ENCODE results near the gene METTL17.

DNA sequence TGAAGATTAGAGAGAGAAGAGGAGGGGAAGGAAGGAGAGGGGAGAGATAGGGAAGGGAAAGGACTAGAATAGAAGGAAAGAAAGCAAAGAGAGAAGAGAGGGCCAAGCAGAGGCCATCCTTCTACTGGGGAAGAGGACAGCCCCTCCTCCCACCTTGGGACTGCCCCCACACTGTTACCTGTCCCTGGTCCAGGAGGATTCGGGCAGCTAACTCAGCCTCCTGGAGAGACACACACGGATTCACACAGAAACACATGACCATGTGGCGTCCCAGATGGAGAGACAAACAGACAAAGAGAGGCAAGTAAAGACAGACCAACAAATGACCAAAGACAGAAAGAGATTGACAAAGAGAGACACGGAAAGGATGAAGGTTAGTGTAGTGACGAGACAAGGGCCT is 32.9 kb downstream of the METTL17 start:
- TF ChIP-seq, protein P1, sequence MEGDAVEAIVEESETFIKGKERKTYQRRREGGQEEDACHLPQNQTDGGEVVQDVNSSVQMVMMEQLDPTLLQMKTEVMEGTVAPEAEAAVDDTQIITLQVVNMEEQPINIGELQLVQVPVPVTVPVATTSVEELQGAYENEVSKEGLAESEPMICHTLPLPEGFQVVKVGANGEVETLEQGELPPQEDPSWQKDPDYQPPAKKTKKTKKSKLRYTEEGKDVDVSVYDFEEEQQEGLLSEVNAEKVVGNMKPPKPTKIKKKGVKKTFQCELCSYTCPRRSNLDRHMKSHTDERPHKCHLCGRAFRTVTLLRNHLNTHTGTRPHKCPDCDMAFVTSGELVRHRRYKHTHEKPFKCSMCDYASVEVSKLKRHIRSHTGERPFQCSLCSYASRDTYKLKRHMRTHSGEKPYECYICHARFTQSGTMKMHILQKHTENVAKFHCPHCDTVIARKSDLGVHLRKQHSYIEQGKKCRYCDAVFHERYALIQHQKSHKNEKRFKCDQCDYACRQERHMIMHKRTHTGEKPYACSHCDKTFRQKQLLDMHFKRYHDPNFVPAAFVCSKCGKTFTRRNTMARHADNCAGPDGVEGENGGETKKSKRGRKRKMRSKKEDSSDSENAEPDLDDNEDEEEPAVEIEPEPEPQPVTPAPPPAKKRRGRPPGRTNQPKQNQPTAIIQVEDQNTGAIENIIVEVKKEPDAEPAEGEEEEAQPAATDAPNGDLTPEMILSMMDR (IDR thresholded peaks at IDR 0.05; ENCODE audit: low read length): no peak
- TF ChIP-seq EZH2 (IDR thresholded peaks at IDR 0.05; ENCODE audit: borderline replicate concordance, low read length): no peak
